ENCODE data around the gene RALGPS1. TPM values are rescaled to one million over a fixed set of nuclear protein-coding genes. Genes with fewer than 3 reads are reported as not detected.

Gene RALGPS1
- total RNA-seq, 1 donor from 2014 or later: 30.7 TPM

DNA sequence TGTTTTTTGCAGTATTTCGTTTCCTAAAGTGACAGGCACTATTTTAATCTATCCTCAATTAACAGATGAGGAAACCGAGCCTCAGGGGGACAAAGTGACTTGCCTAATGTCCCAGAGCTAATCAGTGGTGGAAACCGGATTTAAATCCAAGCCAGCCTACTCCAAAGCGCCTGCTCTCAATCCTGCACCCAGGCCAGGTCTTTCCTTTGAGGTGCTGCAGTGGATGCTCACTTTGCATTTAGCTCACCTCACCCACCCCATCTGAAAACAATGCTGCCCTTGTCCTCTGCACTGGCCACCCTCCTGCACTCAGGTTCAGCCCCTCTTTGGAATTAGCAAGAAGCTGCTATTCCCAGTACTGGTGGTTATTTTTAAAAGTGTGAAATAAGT is 191.9 kb downstream of the RALGPS1 start:
- no peak for DNase-seq (ENCODE audit: low spot score)
- Histone ChIP-seq H3K36me3 (no peaks in the 10 kb centered on the region), H3K27me3 (no peaks in the 10 kb centered on the region), H3F3A (ENCODE audit: low read depth) (no peaks in the 10 kb centered on the region), H3K9me3 (ENCODE audit: low read depth) (no peaks in the 10 kb centered on the region), H3K4me3 (no peak overlapping the region), H3K79me2 (ENCODE audit: low read depth) (no peaks in the 10 kb centered on the region), H3K9ac (no peak overlapping the region), H3K4me2 (no peak overlapping the region), H4K20me1 (ENCODE audit: low read depth) (no peaks in the 10 kb centered on the region), H2AFZ (replicated peaks) (no peak overlapping the region), H3K27ac (no peak overlapping the region), H3K4me1 (no peaks in the 10 kb centered on the region)
- Mint-ChIP-seq H3K4me1 (peaks cover 8% of the 10 kb centered on the region), H3K27me3 (ENCODE audit: insufficient read depth, low read depth) (peaks cover 3% of the 10 kb centered on the region), H3K27ac (no peak overlapping the region), H3K9me3 (no peaks in the 10 kb centered on the region), H3K36me3 (peaks cover 4% of the 10 kb centered on the region), H3K4me3 (no peak overlapping the region)
- no peak for TF ChIP-seq EZH2phosphoT487 (IDR thresholded peaks at IDR 0.05)
- no peak for TF ChIP-seq EZH2 (IDR thresholded peaks at IDR 0.05)
- TF ChIP-seq, protein P1, sequence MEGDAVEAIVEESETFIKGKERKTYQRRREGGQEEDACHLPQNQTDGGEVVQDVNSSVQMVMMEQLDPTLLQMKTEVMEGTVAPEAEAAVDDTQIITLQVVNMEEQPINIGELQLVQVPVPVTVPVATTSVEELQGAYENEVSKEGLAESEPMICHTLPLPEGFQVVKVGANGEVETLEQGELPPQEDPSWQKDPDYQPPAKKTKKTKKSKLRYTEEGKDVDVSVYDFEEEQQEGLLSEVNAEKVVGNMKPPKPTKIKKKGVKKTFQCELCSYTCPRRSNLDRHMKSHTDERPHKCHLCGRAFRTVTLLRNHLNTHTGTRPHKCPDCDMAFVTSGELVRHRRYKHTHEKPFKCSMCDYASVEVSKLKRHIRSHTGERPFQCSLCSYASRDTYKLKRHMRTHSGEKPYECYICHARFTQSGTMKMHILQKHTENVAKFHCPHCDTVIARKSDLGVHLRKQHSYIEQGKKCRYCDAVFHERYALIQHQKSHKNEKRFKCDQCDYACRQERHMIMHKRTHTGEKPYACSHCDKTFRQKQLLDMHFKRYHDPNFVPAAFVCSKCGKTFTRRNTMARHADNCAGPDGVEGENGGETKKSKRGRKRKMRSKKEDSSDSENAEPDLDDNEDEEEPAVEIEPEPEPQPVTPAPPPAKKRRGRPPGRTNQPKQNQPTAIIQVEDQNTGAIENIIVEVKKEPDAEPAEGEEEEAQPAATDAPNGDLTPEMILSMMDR (IDR thresholded peaks at IDR 0.05): no peak

DNA sequence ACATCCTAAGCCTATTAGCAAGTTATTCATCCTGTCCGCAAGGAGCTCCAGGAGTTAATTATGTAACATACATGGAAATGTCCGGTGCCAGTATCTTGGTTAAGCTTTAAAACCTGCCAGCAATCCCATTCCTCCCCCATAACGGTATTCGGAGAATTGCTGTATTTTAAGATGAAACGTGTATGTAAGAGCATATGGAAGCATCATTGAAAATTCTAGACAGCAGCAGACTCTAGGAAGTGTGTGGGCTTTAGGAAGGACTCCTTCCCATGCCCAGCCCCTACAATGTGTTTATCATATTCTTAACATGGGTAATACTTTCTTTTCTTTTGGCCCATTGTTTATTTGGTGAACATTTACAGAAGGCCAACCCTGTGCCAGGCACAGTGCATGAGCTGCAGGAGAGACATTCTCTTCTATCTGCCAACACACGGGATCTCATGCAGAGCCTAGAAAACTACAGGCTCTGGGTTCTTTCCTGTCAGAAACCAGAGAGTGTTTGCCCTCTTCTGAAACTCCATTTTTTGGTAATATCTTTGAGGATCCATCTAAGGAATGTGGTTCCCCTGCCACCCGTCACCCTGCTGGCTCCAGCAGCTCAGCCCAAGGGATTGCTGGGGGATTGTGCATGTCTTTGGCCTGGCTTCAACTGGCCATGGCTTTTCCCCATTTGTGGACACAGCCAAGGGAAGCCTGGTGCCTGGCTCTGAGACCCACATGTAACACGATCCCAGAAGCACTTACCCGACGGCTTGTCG is 192.8 kb downstream of the RALGPS1 start:
- Histone ChIP-seq H3K27me3 (no peaks in the 10 kb centered on the region), H3K79me2 (ENCODE audit: low read depth) (no peaks in the 10 kb centered on the region), H3K4me3 (no peak overlapping the region), H3K9ac (no peak overlapping the region), H3K9me3 (ENCODE audit: low read depth) (no peaks in the 10 kb centered on the region), H3K4me1 (peaks cover 7% of the 10 kb centered on the region), H2AFZ (replicated peaks) (no peak overlapping the region), H3K27ac (no peak overlapping the region), H3K36me3 (no peaks in the 10 kb centered on the region), H3F3A (ENCODE audit: low read depth) (peaks cover 4% of the 10 kb centered on the region), H3K4me2 (no peak overlapping the region), H4K20me1 (ENCODE audit: low read depth) (no peaks in the 10 kb centered on the region)
- peaks cover 4% of the 10 kb centered on the region for H3K36me3 Mint-ChIP-seq
- no peak for DNase-seq (ENCODE audit: low spot score)
- TF ChIP-seq EZH2 (IDR thresholded peaks at IDR 0.05) (no peak), EZH2phosphoT487 (IDR thresholded peaks at IDR 0.05) (no peak)
- TF ChIP-seq, protein P1 (IDR thresholded peaks at IDR 0.05): no peak
- H3K4me3 Mint-ChIP-seq: no peak overlapping the region
- no peaks in the 10 kb centered on the region for H3K9me3 Mint-ChIP-seq
- peaks cover 3% of the 10 kb centered on the region for H3K27me3 Mint-ChIP-seq (ENCODE audit: insufficient read depth, low read depth)
- peaks cover 8% of the 10 kb centered on the region for H3K4me1 Mint-ChIP-seq
- H3K27ac Mint-ChIP-seq: no peak overlapping the region

DNA sequence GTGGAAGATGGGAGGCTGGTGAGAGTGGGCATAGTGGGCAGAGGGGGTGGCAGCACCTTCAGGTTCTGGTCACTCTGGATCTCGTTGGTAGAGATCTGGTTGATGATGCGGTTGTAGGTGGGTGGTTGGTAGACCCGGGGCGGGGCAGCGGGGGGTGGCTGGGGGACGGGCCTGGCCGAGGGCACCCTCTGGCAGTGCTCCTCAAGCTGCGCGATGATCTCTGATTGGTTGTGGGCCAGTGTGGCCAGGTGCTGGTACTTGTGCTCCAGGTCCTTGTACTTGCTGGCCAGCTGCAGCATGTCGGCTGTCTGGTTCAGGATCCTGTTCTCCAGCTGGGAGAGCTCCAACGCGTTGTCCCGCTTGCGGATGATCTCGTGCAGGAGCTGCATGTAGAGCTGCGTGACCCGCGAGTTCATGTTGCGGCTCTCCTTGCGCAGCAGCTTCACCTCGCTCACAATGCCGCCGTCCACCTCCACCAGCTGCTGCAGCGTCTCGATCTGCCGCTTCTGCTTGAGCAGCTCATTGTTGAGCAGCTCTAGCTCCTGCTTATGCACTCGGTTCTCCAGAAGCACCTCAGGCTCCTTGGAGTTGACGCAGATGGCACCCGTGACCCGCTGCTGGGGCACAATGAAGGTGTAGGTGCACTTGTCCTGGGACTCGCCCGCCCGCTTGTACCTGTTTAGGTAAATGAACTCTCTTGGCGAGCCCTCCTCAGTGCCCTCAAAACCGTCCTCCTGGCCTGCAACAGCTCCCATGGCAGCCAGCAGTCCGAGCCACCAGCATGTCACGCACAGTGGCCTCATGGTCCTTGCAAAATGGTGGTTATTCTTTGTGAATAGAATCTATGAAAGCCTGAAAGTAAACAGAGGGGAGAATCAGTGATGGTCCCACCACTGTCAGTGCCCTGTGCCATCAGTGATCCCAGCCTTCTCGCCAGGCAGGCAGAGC is 193.6 kb downstream of the RALGPS1 start:
- Histone ChIP-seq H3K9ac (no peak overlapping the region), H3K27ac (no peak overlapping the region), H3K4me3 (no peak overlapping the region), H3K27me3 (no peaks in the 10 kb centered on the region), H3K36me3 (no peaks in the 10 kb centered on the region), H4K20me1 (ENCODE audit: low read depth) (no peaks in the 10 kb centered on the region), H3K4me2 (no peak overlapping the region), H3F3A (ENCODE audit: low read depth) (peaks cover 4% of the 10 kb centered on the region), H3K79me2 (ENCODE audit: low read depth) (no peaks in the 10 kb centered on the region), H3K4me1 (peaks cover 10% of the 10 kb centered on the region), H2AFZ (replicated peaks) (no peak overlapping the region), H3K9me3 (ENCODE audit: low read depth) (no peaks in the 10 kb centered on the region)
- Mint-ChIP-seq H3K9me3 (no peaks in the 10 kb centered on the region), H3K4me1 (peaks cover 8% of the 10 kb centered on the region), H3K36me3 (peaks cover 4% of the 10 kb centered on the region), H3K27me3 (ENCODE audit: insufficient read depth, low read depth) (peaks cover 3% of the 10 kb centered on the region), H3K27ac (peak overlapping the region; percentile 39), H3K4me3 (no peak overlapping the region)
- TF ChIP-seq EZH2phosphoT487 (IDR thresholded peaks at IDR 0.05): no peak
- TF ChIP-seq, protein P1 (IDR thresholded peaks at IDR 0.05): no peak
- no peak for TF ChIP-seq EZH2 (IDR thresholded peaks at IDR 0.05)
- DNase-seq (ENCODE audit: low spot score): no peak
